ENCODE data around the gene MAP2K4.
"Not testable (repeated sequence)": the region's sequence is repeated elsewhere in the genome, so short reads cannot be mapped to it uniquely, and the experiment has no call there.

The MAP2K4 gene

GRCh38 chr17:12020642-12021622 is at the start of gene MAP2K4:
Gene MAP2K4, plus strand, starts transcription at chr17:12020877. Its CDS starts 10 bp downstream, at chr17:12020887.
- DNase-seq: peak; percentile 50

DNA sequence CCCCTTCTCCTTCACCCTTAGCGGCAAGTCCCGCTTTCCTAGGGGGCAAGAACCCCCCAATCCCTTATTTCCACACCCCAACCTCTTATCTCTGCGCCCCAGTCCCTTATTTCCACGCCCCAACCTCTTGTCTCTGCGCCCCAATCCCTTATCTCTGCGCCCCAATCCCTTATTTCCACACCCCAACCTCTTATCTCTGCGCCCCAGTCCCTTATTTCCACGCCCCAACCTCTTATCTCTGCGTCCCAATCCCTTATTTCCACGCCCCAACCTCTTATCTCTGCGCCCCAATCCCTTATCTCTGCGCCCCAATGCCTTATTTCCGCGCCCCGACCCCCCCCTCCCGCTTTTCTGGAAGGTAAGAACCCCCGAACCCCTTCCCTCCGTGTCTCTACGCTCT is 47.9 kb upstream of the MAP2K4 start:
- DNase-seq: not testable (repeated sequence)

DNA sequence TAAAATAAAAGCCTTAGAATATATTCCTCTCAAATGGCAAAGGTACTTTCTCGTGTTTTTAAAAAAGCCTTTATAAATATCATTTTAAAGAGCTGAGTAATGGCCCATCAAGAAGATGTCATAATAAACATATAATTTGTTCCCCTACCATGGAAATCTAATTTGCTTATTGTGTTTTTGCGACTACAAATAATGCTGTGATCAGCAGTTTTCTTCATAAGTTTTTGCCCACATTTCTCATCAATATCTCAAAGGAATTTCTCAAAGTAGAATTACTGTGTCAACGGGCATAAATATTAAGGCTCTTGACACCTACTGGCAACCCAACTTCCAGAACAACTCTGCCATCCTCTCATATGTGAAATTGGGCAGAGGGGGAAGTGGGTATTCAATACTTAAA is 40.9 kb upstream of the MAP2K4 start:
- DNase-seq: no peak

DNA sequence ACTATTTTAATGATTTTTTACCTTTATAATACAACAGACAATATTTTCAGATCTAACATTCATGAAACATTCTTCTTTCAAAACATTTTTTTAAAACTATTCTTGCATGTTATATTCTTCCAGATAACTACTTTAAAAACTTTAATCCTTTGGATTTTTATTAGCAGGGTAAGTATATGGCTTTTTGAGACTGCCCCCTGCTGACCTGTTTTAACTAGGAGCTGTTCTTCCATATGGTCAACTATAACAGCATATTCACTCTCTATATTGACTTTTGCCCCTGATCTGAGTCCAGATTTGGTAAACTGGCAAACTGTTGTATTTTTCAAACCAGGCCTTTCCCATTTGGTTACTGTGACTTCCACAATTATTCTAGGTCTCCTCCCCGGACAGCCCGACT is 39.9 kb upstream of the MAP2K4 start:
- DNase-seq: no peak

DNA sequence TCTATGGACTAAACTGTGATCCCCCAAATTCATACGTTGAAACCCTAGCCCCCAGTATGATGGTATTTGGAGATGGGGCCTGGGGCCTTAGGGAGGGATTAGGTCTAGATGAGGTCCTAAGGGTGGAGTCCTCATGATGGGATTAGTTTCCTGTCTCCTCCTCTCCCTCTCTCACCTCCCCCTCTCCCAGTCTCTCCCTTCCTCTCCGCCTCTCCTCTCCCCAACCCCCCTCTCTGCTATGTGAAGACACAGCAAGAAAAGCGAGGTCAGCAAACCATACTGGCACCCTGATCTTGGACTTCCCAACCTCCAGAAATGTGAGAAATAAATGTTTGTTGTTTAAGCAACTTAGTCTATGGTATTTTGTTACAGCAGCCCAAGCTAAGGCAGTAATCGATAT is 38.8 kb upstream of the MAP2K4 start:
- DNase-seq: no peak

- DNase-seq: no peak
Measured at GRCh38 chr17:11986179-11986941, 34.3 kb upstream of the MAP2K4 start.

GRCh38 chr17:11986942-11987329 is 33.7 kb upstream of the MAP2K4 start:
- no peak for DNase-seq

DNA sequence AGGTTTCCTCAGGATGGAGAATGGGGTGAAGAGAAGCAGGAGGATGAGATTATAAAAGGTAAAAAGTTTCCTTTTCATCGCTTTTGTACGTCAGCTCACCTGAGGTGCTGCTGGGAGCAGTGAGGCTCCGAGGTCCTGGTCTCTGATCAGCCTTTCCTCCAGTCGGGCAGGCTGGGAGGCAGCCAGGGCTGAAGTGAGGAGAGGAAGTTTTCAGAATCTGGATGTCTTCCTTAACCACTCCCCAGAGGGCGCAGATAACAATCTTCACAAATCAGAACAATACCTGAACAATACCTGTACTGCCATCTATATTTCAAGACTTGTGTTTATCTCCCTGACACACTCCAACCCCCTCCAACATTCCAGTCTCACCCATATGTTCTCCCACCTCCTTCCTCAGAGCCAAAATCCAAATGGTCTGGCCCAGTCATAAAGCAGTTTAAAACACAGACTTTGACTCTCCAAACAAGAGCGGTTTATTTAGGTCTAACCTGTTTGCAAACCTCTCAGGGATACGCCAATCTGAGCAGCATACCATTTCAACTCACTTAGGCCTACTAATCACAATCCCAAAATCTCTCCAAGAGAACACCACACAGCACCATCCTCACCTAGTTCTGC is 30.2 kb upstream of the MAP2K4 start:
- DNase-seq: no peak

GRCh38 chr17:11991461-11991860 is 29.2 kb upstream of the MAP2K4 start:
- no peak for DNase-seq

DNA sequence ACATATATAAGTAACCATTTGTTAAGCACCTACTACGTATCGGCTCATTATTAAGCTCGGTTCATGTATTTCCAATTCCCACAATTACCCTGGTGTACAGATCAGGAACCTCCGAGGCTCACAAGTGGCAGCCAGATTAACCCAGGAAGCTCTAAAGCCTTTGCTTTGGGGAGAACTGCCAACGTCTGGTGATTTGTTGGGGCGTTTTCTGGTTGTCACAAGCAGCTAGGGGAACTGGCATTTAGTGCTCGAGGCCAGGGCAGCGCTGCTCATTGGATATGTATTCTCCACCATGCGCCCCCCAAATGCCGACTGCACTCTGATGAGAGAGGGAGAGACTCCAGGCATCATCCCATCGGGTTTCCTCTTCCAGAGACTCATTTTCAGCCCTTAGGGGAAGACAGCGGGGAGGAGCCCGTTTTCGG is 23.9 kb upstream of the MAP2K4 start:
- DNase-seq: no peak

- peak; percentile 71 for DNase-seq
Measured at GRCh38 chr17:11997147-11997971, 23.3 kb upstream of the MAP2K4 start, which contains the start of gene ZNF18. Gene ZNF18, minus strand, starts transcription at chr17:11997475. Its CDS starts 4,646 bp downstream, at chr17:11992829.

- DNase-seq: no peak
Measured at GRCh38 chr17:11997972-11998233, 22.8 kb upstream of the MAP2K4 start.

- DNase-seq: no peak
Measured at GRCh38 chr17:11999696-12000095, 21.0 kb upstream of the MAP2K4 start.

GRCh38 chr17:12007466-12007865 is 13.2 kb upstream of the MAP2K4 start:
- DNase-seq: no peak

DNA sequence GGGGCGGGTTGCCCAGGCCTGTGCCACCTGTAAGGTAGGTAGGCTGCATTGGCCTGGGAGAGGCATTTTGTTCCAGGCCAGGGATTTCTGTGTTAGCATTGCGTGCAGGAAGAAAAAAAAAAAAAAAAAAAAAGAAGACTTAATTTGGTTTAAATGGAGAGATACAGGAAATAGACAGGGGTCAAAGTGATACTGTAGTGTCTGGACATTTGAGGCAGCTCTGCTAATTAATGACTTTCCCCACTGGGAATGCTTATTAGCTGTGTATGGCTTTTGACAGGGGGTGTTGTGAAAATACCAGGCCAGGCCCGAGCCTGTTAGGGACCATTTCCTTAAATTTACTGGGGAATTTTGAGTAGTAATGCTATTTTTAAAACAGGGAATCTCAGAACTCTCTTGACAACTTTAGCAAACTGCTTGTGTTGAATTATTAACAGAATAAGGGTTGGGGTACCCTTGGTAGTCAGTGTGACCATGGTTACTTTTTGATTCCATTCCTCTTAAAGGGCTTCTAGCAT is 1.0 kb downstream of the MAP2K4 start:
- no peak for DNase-seq

- no peak for DNase-seq
Measured at GRCh38 chr17:12022310-12022709, 1.6 kb downstream of the MAP2K4 start.

- DNase-seq: no peak
Measured at GRCh38 chr17:12024327-12024726, 3.6 kb downstream of the MAP2K4 start.

GRCh38 chr17:12027658-12028057 is 7.0 kb downstream of the MAP2K4 start:
- no peak for DNase-seq

GRCh38 chr17:12028611-12029010 is 7.9 kb downstream of the MAP2K4 start:
- no peak for DNase-seq

DNA sequence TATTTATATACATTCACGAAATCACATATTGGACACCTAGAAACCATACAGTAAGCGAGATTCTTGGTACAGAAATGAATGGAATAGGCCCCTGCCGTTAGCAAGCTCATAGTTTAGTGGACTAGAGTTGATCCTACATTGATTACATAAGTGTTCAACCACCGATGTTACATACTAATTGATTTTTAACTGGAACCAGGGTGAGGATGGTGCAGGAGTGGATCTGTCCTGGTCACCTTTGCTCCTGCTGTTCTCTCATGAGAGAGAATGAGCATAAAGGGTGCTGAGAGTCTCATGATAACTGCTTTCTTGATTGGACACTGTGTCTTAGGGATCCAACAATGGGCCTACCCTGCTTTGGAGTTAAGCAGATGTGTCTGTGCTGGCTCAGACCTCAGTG is 13.9 kb downstream of the MAP2K4 start:
- no peak for DNase-seq

- DNase-seq: no peak
Measured at GRCh38 chr17:12035673-12036072, 15.0 kb downstream of the MAP2K4 start.

DNA sequence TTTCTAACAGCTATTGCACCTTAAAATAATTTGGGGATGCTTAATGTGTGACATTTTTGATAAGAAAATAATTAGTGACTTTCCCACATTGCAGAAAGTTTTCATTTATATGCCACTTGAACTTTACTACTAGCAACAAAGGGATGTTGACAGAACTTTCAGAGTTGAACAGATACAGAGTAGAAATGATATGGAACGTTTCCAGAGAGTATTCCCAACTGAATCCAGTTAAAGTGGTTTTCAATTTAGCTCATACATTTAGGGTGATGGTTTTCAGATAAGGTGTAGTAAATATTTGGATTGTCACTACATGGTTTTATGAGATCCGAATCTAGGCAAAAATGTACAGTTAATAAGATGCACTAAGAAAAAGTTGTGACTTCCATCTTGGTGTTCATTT is 17.3 kb downstream of the MAP2K4 start:
- no peak for DNase-seq
